Endothelial cell of umbilical vein (primary cell): ENCODE measurements around the gene ARF6. TPM values are rescaled to one million over a fixed set of nuclear protein-coding genes. Genes with fewer than 3 reads are reported as not detected.

ENCODE experiments used
- BruUV-seq: library from RNA; stranded (reverse); fragments of 400-500 nt; replicated peaks from 2 replicates; lab custom pipeline; 2021; lab: Mats Ljungman, UMichigan
- CTCF ChIA-PET: fragments of 300-600, 350-600 bp; sonication (Branson Sonifier 250); formaldehyde crosslinking; loops from one replicate; lab custom pipeline; 2021; ENCODE audit warnings: antibody characterized with exemption, inconsistent platforms; lab: Charles Lee
- POLR2A ChIA-PET: fragments of 300-600, 350-600 bp; sonication (Branson Sonifier 250); formaldehyde crosslinking; loops from one replicate; lab custom pipeline; 2021; ENCODE audit warnings: antibody characterized with exemption, inconsistent platforms; lab: Charles Lee
- DNase-seq: peaks from one replicate; pipeline ENCODE4 v3.0.0-alpha.2; 2011; ENCODE audit warnings: low read depth, low spot score
- FAIRE-seq: peaks from 2 replicates; lab custom pipeline; 2011; peaks lifted over from hg19 to GRCh38; lab: Jason Lieb, UNC
- H2AFZ ChIP-seq: 2 replicates; pipeline ENCODE4 v1.6.0; 2012; ENCODE audit warnings: low read depth, low read length, control low read depth, inconsistent platforms
- H3K27ac ChIP-seq: 2 replicates; pipeline ENCODE4 v1.5.1; 2011; ENCODE audit warnings: low read depth, mild to moderate bottlenecking, control low read depth, low read length, moderate library complexity; ENCODE audit not compliant: insufficient read depth
- H3K27me3 ChIP-seq, 2 experiments: 2 replicates each; pipeline versions ENCODE4 v1.6.0 to v1.6.1; 2011; ENCODE audit warnings: low read length in 2 of 2, mixed read lengths in 1 of 2; ENCODE audit not compliant: control insufficient read depth in 2 of 2, insufficient read depth in 2 of 2
- H3K36me3 ChIP-seq, 2 experiments: 2 replicates in 1 of 2; 3 replicates in 1 of 2; pipeline ENCODE4 v1.5.1; 2011; ENCODE audit warnings: low read length in 2 of 2, mild to moderate bottlenecking in 1 of 2, moderate library complexity in 1 of 2; ENCODE audit not compliant: control insufficient read depth in 2 of 2, insufficient read depth in 2 of 2; ENCODE audit errors: extremely low read depth in 1 of 2
- H3K4me1 ChIP-seq: 3 replicates; pipeline ENCODE4 v1.5.1; 2011; ENCODE audit warnings: mild to moderate bottlenecking, low read length; ENCODE audit not compliant: control insufficient read depth, insufficient read depth; ENCODE audit errors: extremely low read depth
- H3K4me2 ChIP-seq: 2 replicates; pipeline ENCODE4 v1.6.1; 2011; ENCODE audit warnings: low read length, control low read depth, mixed read lengths; ENCODE audit not compliant: insufficient read depth
- H3K4me3 ChIP-seq, 3 experiments: fragments of 200-600 bp in 1 of 3; sonication (generic), shearing (Covaris generic) in 1 of 3; replicated peaks in 1 of 3; 2 replicates each; pipeline ENCODE4 v1.5.1; 2011 to 2016; ENCODE audit warnings: control low read depth in 3 of 3, low read length in 3 of 3, mild to moderate bottlenecking in 2 of 3, inconsistent platforms in 1 of 3, low read depth in 1 of 3, moderate library complexity in 1 of 3; ENCODE audit not compliant: insufficient read depth in 1 of 3
- H3K79me2 ChIP-seq: 2 replicates; pipeline ENCODE4 v1.6.0; 2012; ENCODE audit warnings: low read length, inconsistent platforms; ENCODE audit not compliant: control insufficient read depth, insufficient read depth
- H3K9ac ChIP-seq: replicated peaks from 2 replicates; pipeline ENCODE3; 2011; ENCODE audit warnings: low read length, control low read depth; ENCODE audit not compliant: insufficient read depth; ENCODE audit errors: extremely low read depth
- H3K9me1 ChIP-seq: replicated peaks from 3 replicates; pipeline ENCODE4 v1.6.0; 2011; ENCODE audit warnings: mild to moderate bottlenecking, low read length; ENCODE audit not compliant: control insufficient read depth, insufficient read depth; ENCODE audit errors: extremely low read depth
- H3K9me3 ChIP-seq: replicated peaks from 2 replicates; pipeline ENCODE4 v1.5.1; 2012; ENCODE audit warnings: low read length, inconsistent platforms; ENCODE audit not compliant: control insufficient read depth, insufficient read depth
- H4K20me1 ChIP-seq: replicated peaks from 2 replicates; pipeline ENCODE3; 2011; ENCODE audit warnings: mild to moderate bottlenecking, low read length; ENCODE audit not compliant: control insufficient read depth, insufficient read depth; ENCODE audit errors: extremely low read depth
- GATA2 ChIP-seq: IDR thresholded peaks from 2 replicates; pipeline ENCODE4 v1.7.0; 2011; ENCODE audit warnings: low read depth, mild to moderate bottlenecking, moderate library complexity, mixed read lengths, low read length; ENCODE audit not compliant: insufficient read length, insufficient read depth
- dilution Hi-C: fragments of 300-500 bp; cut with MboI; formaldehyde crosslinking; loops from one replicate; pipeline ENCODE4 v1.15.0; 2019; ENCODE audit warnings: low sequenced_read_pairs; ENCODE audit not compliant: extremely low pct_ligation_motif_present
- intact Hi-C: fragments of 100-400 bp; cut with micrococcal nuclease; formaldehyde crosslinking; loops from one replicate; pipeline ENCODE4 v1.10.0; 2022
- polyA plus RNA-seq, 4 experiments: library from polyadenylated mRNA; depleted of rRNA in 3 of 4; stranded (reverse) in 3 of 4; unstranded in 1 of 4; fragments of >200 nt; gene quantifications; 2 replicates each; pipeline versions ENCODE4 v1.2.1 to v1.2.3, GENCODE V29; 2011 to 2012; ENCODE audit warnings: missing spikeins in 1 of 4
- total RNA-seq: library from RNA; stranded (reverse); gene quantifications from 2 replicates; pipeline ENCODE4 v1.2.3, GENCODE V29; 2021
- TF ChIP-seq, protein P1 (sequence below), 2 donors: IDR thresholded peaks; 1 replicate in 1 of 2; 2 replicates in 1 of 2; pipeline ENCODE4 v1.5.1; 2011; ENCODE audit warnings: low read length in 2 of 2, mild to moderate bottlenecking in 2 of 2, moderate library complexity in 2 of 2, control low read depth in 1 of 2, inconsistent platforms in 1 of 2, low read depth in 1 of 2; ENCODE audit not compliant: insufficient read depth in 1 of 2; ENCODE audit errors: extremely low read depth in 1 of 2

ARF6 gene
- total and polyA plus RNA-seq, 2 donors (not counting 3 experiments of a cell fraction or from before 2014, with no cell fraction given): 21.7 to 73.6 TPM

DNA sequence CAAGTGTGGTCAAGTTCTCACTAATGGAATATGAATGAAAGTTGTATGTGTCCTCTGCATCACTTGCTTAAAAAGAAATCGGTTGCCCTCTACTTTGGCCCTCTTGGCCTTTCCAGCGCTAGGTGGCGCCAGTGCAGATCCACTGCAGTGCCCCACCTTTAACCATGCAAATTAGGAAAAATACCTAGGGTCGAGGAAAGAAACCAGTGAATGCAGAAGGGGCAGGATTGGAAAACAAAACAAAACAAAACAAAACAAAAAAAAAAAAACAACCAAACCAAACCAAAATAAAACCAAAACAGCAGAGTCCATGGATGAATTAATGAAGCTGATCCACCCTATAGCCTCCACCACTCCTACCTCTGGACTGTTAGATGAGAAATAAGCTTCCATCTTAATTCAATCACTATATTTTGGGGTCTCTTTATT lies 27.4 kb upstream of the ARF6 start:
- H3K4me1 ChIP-seq: peaks cover 24% of the 10 kb centered on the region
- H3K9me1 ChIP-seq: no peaks in the 10 kb centered on the region
- POLR2A ChIA-PET: no interaction called here
- dilution Hi-C loops: loop anchor here (10.0 kb wide), 1 partner anchor 239 kb away; no protein-coding TSS in a partner anchor
- no peak overlapping the region for H3K4me3 ChIP-seq
- no TSS peak for BruUV-seq
- H4K20me1 ChIP-seq: no peaks in the 10 kb centered on the region
- no peaks in the 10 kb centered on the region for H3K9me3 ChIP-seq
- TF ChIP-seq GATA2: no peak
- TF ChIP-seq, protein P1, sequence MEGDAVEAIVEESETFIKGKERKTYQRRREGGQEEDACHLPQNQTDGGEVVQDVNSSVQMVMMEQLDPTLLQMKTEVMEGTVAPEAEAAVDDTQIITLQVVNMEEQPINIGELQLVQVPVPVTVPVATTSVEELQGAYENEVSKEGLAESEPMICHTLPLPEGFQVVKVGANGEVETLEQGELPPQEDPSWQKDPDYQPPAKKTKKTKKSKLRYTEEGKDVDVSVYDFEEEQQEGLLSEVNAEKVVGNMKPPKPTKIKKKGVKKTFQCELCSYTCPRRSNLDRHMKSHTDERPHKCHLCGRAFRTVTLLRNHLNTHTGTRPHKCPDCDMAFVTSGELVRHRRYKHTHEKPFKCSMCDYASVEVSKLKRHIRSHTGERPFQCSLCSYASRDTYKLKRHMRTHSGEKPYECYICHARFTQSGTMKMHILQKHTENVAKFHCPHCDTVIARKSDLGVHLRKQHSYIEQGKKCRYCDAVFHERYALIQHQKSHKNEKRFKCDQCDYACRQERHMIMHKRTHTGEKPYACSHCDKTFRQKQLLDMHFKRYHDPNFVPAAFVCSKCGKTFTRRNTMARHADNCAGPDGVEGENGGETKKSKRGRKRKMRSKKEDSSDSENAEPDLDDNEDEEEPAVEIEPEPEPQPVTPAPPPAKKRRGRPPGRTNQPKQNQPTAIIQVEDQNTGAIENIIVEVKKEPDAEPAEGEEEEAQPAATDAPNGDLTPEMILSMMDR (IDR thresholded peaks at IDR 0.05; ENCODE audit: extremely low read depth in 1 of 2, insufficient read depth in 1 of 2, low read depth in 1 of 2, low read length in 2 of 2): peak; percentile 84 to 92
- no peaks in the 10 kb centered on the region for H3K27me3 ChIP-seq
- DNase-seq: peak; percentile 70
- CTCF ChIA-PET: interaction anchor here (0.6 to 11.0 kb wide), 36 partner anchors 10 to 667 kb away, joined by 3 to 242 read pairs (median 5); partner anchors contain the start of genes ARF6, MAP4K5, NEMF and VCPKMT
- FAIRE-seq: peak; percentile 75
- no peaks in the 10 kb centered on the region for H3K79me2 ChIP-seq
- no peak overlapping the region for H2AFZ ChIP-seq
- H3K9ac ChIP-seq: no peak overlapping the region
- H3K36me3 ChIP-seq: no peaks in the 10 kb centered on the region
- no peak overlapping the region for H3K4me2 ChIP-seq
- no peak overlapping the region for H3K27ac ChIP-seq
- intact Hi-C loops: loop anchor here (1.0 kb wide), 2 partner anchors 196 to 240 kb away; no protein-coding TSS in a partner anchor
